ENCODE measurements around the gene LMO1.

Gene LMO1

GRCh38 chr11:8250434-8250833, 13.2 kb downstream of the LMO1 start:
- Mint-ChIP-seq H3K36me3 (ENCODE audit: low read depth) (no peaks in the 10 kb centered on the region), H3K4me3 (no peak overlapping the region), H3K27ac (no peak overlapping the region), H3K27me3 (ENCODE audit: low read depth) (peaks cover 19% of the 10 kb centered on the region), H3K9me3 (no peaks in the 10 kb centered on the region), H3K4me1 (ENCODE audit: low read depth) (no peaks in the 10 kb centered on the region)

GRCh38 chr11:8249482-8249881, 14.2 kb downstream of the LMO1 start:
- H3K36me3 Mint-ChIP-seq (ENCODE audit: low read depth): no peaks in the 10 kb centered on the region
- H3K4me1 Mint-ChIP-seq (ENCODE audit: low read depth): no peaks in the 10 kb centered on the region
- H3K4me3 Mint-ChIP-seq: no peak overlapping the region
- peaks cover 19% of the 10 kb centered on the region for H3K27me3 Mint-ChIP-seq (ENCODE audit: low read depth)
- no peak overlapping the region for H3K27ac Mint-ChIP-seq
- no peaks in the 10 kb centered on the region for H3K9me3 Mint-ChIP-seq

GRCh38 chr11:8248786-8249185, 14.9 kb downstream of the LMO1 start:
- Mint-ChIP-seq H3K9me3 (no peaks in the 10 kb centered on the region), H3K27ac (no peak overlapping the region), H3K36me3 (ENCODE audit: low read depth) (no peaks in the 10 kb centered on the region), H3K27me3 (ENCODE audit: low read depth) (peaks cover 19% of the 10 kb centered on the region), H3K4me3 (no peak overlapping the region), H3K4me1 (ENCODE audit: low read depth) (no peaks in the 10 kb centered on the region)

GRCh38 chr11:8247312-8247711, 16.4 kb downstream of the LMO1 start:
- H3K36me3 Mint-ChIP-seq (ENCODE audit: low read depth): no peaks in the 10 kb centered on the region
- no peaks in the 10 kb centered on the region for H3K4me1 Mint-ChIP-seq (ENCODE audit: low read depth)
- H3K27ac Mint-ChIP-seq: no peak overlapping the region
- no peak overlapping the region for H3K4me3 Mint-ChIP-seq
- no peaks in the 10 kb centered on the region for H3K9me3 Mint-ChIP-seq
- H3K27me3 Mint-ChIP-seq (ENCODE audit: low read depth): peaks cover 19% of the 10 kb centered on the region

GRCh38 chr11:8243458-8243857, 20.2 kb downstream of the LMO1 start:
- Mint-ChIP-seq H3K27me3 (ENCODE audit: low read depth) (peaks cover 21% of the 10 kb centered on the region), H3K27ac (no peak overlapping the region), H3K36me3 (ENCODE audit: low read depth) (no peaks in the 10 kb centered on the region), H3K4me3 (no peak overlapping the region), H3K4me1 (ENCODE audit: low read depth) (no peaks in the 10 kb centered on the region), H3K9me3 (no peaks in the 10 kb centered on the region)

GRCh38 chr11:8242499-8243280, 21.0 kb downstream of the LMO1 start:
- no peak overlapping the region for H3K27ac Mint-ChIP-seq
- no peaks in the 10 kb centered on the region for H3K4me1 Mint-ChIP-seq (ENCODE audit: low read depth)
- peaks cover 19% of the 10 kb centered on the region for H3K27me3 Mint-ChIP-seq (ENCODE audit: low read depth)
- no peaks in the 10 kb centered on the region for H3K9me3 Mint-ChIP-seq
- no peak overlapping the region for H3K4me3 Mint-ChIP-seq
- H3K36me3 Mint-ChIP-seq (ENCODE audit: low read depth): no peaks in the 10 kb centered on the region

GRCh38 chr11:8242118-8242475, 21.6 kb downstream of the LMO1 start:
- H3K4me3 Mint-ChIP-seq: no peak overlapping the region
- H3K36me3 Mint-ChIP-seq (ENCODE audit: low read depth): no peaks in the 10 kb centered on the region
- H3K27ac Mint-ChIP-seq: no peak overlapping the region
- peaks cover 16% of the 10 kb centered on the region for H3K27me3 Mint-ChIP-seq (ENCODE audit: low read depth)
- no peaks in the 10 kb centered on the region for H3K4me1 Mint-ChIP-seq (ENCODE audit: low read depth)
- no peaks in the 10 kb centered on the region for H3K9me3 Mint-ChIP-seq

- no peak overlapping the region for H3K4me3 Mint-ChIP-seq
- no peaks in the 10 kb centered on the region for H3K4me1 Mint-ChIP-seq (ENCODE audit: low read depth)
- no peaks in the 10 kb centered on the region for H3K9me3 Mint-ChIP-seq
- H3K36me3 Mint-ChIP-seq (ENCODE audit: low read depth): no peaks in the 10 kb centered on the region
- peaks cover 13% of the 10 kb centered on the region for H3K27me3 Mint-ChIP-seq (ENCODE audit: low read depth)
- H3K27ac Mint-ChIP-seq: no peak overlapping the region
Measured at GRCh38 chr11:8241373-8242117, 22.1 kb downstream of the LMO1 start.

- Mint-ChIP-seq H3K9me3 (no peaks in the 10 kb centered on the region), H3K27ac (no peak overlapping the region)
Measured at GRCh38 chr11:8239536-8240228, 24.0 kb downstream of the LMO1 start.

GRCh38 chr11:8239040-8239439, 24.6 kb downstream of the LMO1 start:
- H3K9me3 Mint-ChIP-seq: no peaks in the 10 kb centered on the region
- no peaks in the 10 kb centered on the region for H3K36me3 Mint-ChIP-seq (ENCODE audit: low read depth)
- H3K4me3 Mint-ChIP-seq: no peak overlapping the region
- H3K27me3 Mint-ChIP-seq (ENCODE audit: low read depth): peaks cover 5% of the 10 kb centered on the region
- no peaks in the 10 kb centered on the region for H3K4me1 Mint-ChIP-seq (ENCODE audit: low read depth)
- H3K27ac Mint-ChIP-seq: no peak overlapping the region

More at GRCh38 chr11:8239536-8240228, 24.0 kb downstream of the LMO1 start:
- Mint-ChIP-seq H3K36me3 (ENCODE audit: low read depth) (no peaks in the 10 kb centered on the region), H3K4me1 (ENCODE audit: low read depth) (no peaks in the 10 kb centered on the region), H3K27me3 (ENCODE audit: low read depth) (peaks cover 5% of the 10 kb centered on the region), H3K4me3 (no peak overlapping the region)

- no peak overlapping the region for H3K4me3 Mint-ChIP-seq
- no peaks in the 10 kb centered on the region for H3K36me3 Mint-ChIP-seq (ENCODE audit: low read depth)
- no peaks in the 10 kb centered on the region for H3K9me3 Mint-ChIP-seq
- H3K27ac Mint-ChIP-seq: no peak overlapping the region
- peaks cover 5% of the 10 kb centered on the region for H3K27me3 Mint-ChIP-seq (ENCODE audit: low read depth)
- no peaks in the 10 kb centered on the region for H3K4me1 Mint-ChIP-seq (ENCODE audit: low read depth)
Measured at GRCh38 chr11:8237453-8237852, 26.2 kb downstream of the LMO1 start.

- Mint-ChIP-seq H3K36me3 (ENCODE audit: low read depth) (no peaks in the 10 kb centered on the region), H3K9me3 (no peaks in the 10 kb centered on the region), H3K27me3 (ENCODE audit: low read depth) (no peaks in the 10 kb centered on the region), H3K4me3 (no peak overlapping the region), H3K27ac (no peak overlapping the region), H3K4me1 (ENCODE audit: low read depth) (no peaks in the 10 kb centered on the region)
Measured at GRCh38 chr11:8235925-8236324, 27.8 kb downstream of the LMO1 start.

- Mint-ChIP-seq H3K9me3 (no peaks in the 10 kb centered on the region), H3K27ac (no peak overlapping the region), H3K27me3 (ENCODE audit: low read depth) (no peaks in the 10 kb centered on the region), H3K4me3 (no peak overlapping the region), H3K4me1 (ENCODE audit: low read depth) (no peaks in the 10 kb centered on the region), H3K36me3 (ENCODE audit: low read depth) (no peaks in the 10 kb centered on the region)
Measured at GRCh38 chr11:8234910-8235309, 28.8 kb downstream of the LMO1 start.

- H3K36me3 Mint-ChIP-seq (ENCODE audit: low read depth): no peaks in the 10 kb centered on the region
- H3K27me3 Mint-ChIP-seq (ENCODE audit: low read depth): no peaks in the 10 kb centered on the region
- H3K27ac Mint-ChIP-seq: no peak overlapping the region
- H3K9me3 Mint-ChIP-seq: no peaks in the 10 kb centered on the region
- no peak overlapping the region for H3K4me3 Mint-ChIP-seq
- no peaks in the 10 kb centered on the region for H3K4me1 Mint-ChIP-seq (ENCODE audit: low read depth)
Measured at GRCh38 chr11:8234425-8234821, 29.3 kb downstream of the LMO1 start.
